Measurements from ENCODE around the gene BRPF1. TPM values are rescaled to one million over a fixed set of nuclear protein-coding genes. Genes with fewer than 3 reads are reported as not detected.

The BRPF1 gene
- total and polyA plus RNA-seq, 2 donors (not counting 1 experiment from before 2014, with no cell fraction given), result 4.1 to 12.2 TPM

DNA sequence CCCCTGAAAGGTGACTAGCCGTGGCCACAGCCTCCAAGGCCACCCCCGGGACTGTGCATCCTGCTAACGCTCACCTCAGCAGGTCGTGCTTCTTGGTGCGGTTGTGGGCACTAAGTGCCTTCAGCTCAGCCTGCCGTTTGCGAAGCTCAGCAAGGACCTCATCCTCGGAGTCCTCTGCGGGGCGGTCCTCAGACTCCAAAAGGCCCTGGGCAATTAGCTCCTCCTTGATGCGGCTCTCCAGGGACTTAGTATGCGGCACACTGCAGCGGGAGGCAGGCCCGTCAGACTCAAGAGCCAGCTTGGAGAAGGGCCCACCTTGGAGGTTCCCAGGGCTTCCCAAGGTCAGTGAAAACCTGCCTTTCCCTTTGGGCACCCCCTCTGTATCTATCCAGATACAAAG lies 52.4 kb downstream of the BRPF1 start:
- Histone ChIP-seq H3K4me3 (replicated peaks in 1 of 4; ENCODE audit: control extremely low read depth in 1 of 4, insufficient read depth in 1 of 4, low read depth in 3 of 4, low read length in 4 of 4) (no peak overlapping the region), H3K4me2 (ENCODE audit: extremely low read depth, insufficient read depth, low read length) (no peak overlapping the region), H3K27me3 (ENCODE audit: control insufficient read depth, insufficient read depth, low read length) (no peaks in the 10 kb centered on the region), H2AFZ (ENCODE audit: low read length) (no peak overlapping the region), H3K79me2 (ENCODE audit: control insufficient read depth, insufficient read depth, low read length) (no peaks in the 10 kb centered on the region), H3K9me3 (ENCODE audit: control insufficient read depth, insufficient read depth, low read depth, low read length) (no peaks in the 10 kb centered on the region), H3K9ac (ENCODE audit: insufficient read depth, low read length) (no peak overlapping the region), H3K36me3 (ENCODE audit: control insufficient read depth, insufficient read depth, low read length) (peaks cover 24% of the 10 kb centered on the region), H3K4me1 (ENCODE audit: control insufficient read depth, extremely low read depth, insufficient read depth, low read length) (no peaks in the 10 kb centered on the region), H4K20me1 (ENCODE audit: control insufficient read depth, extremely low read depth, insufficient read depth, low read length) (no peaks in the 10 kb centered on the region), H3K27ac (ENCODE audit: insufficient read depth, low read length) (no peak overlapping the region)
- DNase-seq (ENCODE audit: low read depth in 2 of 2), result no peak
- TF ChIP-seq CTCF (conservative IDR thresholded peaks at IDR 0.05 in 1 of 2, IDR thresholded peaks at IDR 0.05 in 1 of 2; ENCODE audit: low read depth in 1 of 2, low read length in 2 of 2) (no peak), EZH2 (IDR thresholded peaks at IDR 0.05; ENCODE audit: low read length, missing control alignments) (no peak)

DNA sequence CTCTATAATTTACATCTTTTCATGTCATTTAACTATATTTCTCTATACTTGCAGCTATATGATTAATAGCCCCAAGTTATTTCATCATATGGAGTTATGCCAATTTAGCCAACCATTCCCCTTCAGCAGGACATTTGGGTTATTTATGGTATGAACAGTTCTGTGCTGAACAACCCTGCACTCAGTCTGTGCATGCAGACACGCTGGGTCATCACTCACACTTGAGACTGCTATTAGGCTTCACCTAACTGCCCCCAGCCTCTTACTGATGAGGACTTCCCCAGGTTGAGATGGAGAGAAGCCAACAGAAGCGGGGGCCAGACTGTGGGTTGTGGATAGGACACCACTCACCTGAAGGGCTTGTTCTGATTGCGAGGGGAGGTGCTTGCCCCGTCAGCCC lies 53.4 kb downstream of the BRPF1 start:
- Histone ChIP-seq H3K4me1 (ENCODE audit: control insufficient read depth, extremely low read depth, insufficient read depth, low read length) (no peaks in the 10 kb centered on the region), H3K27ac (ENCODE audit: insufficient read depth, low read length) (no peak overlapping the region), H3K27me3 (ENCODE audit: control insufficient read depth, insufficient read depth, low read length) (no peaks in the 10 kb centered on the region), H3K4me2 (ENCODE audit: extremely low read depth, insufficient read depth, low read length) (no peak overlapping the region), H3K36me3 (ENCODE audit: control insufficient read depth, insufficient read depth, low read length) (peaks cover 31% of the 10 kb centered on the region), H3K9me3 (ENCODE audit: control insufficient read depth, insufficient read depth, low read depth, low read length) (no peaks in the 10 kb centered on the region), H3K4me3 (replicated peaks in 1 of 4; ENCODE audit: control extremely low read depth in 1 of 4, insufficient read depth in 1 of 4, low read depth in 3 of 4, low read length in 4 of 4) (no peak overlapping the region), H3K9ac (ENCODE audit: insufficient read depth, low read length) (no peak overlapping the region), H4K20me1 (ENCODE audit: control insufficient read depth, extremely low read depth, insufficient read depth, low read length) (no peaks in the 10 kb centered on the region), H3K79me2 (ENCODE audit: control insufficient read depth, insufficient read depth, low read length) (no peaks in the 10 kb centered on the region), H2AFZ (ENCODE audit: low read length) (no peak overlapping the region)
- peak in 1 of 2 donors; percentile 52 for DNase-seq (ENCODE audit: low read depth in 2 of 2)
- TF ChIP-seq CTCF (conservative IDR thresholded peaks at IDR 0.05 in 1 of 2, IDR thresholded peaks at IDR 0.05 in 1 of 2; ENCODE audit: low read depth in 1 of 2, low read length in 2 of 2) (no peak), EZH2 (IDR thresholded peaks at IDR 0.05; ENCODE audit: low read length, missing control alignments) (no peak)

GRCh38 chr3:9785602-9786001 lies 54.1 kb downstream of the BRPF1 start:
- no peaks in the 10 kb centered on the region for H3K79me2 ChIP-seq (ENCODE audit: control insufficient read depth, insufficient read depth, low read length)
- H3K36me3 ChIP-seq (ENCODE audit: control insufficient read depth, insufficient read depth, low read length), result peaks cover 29% of the 10 kb centered on the region

More at GRCh38 chr3:9785602-9786001, 54.1 kb downstream of the BRPF1 start:
- H4K20me1 ChIP-seq (ENCODE audit: control insufficient read depth, extremely low read depth, insufficient read depth, low read length), result no peaks in the 10 kb centered on the region
- DNase-seq (ENCODE audit: low read depth in 2 of 2), result no peak
- H3K9me3 ChIP-seq (ENCODE audit: control insufficient read depth, insufficient read depth, low read depth, low read length), result no peaks in the 10 kb centered on the region
- H3K4me3 ChIP-seq (replicated peaks in 1 of 4; ENCODE audit: control extremely low read depth in 1 of 4, insufficient read depth in 1 of 4, low read depth in 3 of 4, low read length in 4 of 4), result no peak overlapping the region
- H3K27ac ChIP-seq (ENCODE audit: insufficient read depth, low read length), result no peak overlapping the region
- H3K4me1 ChIP-seq (ENCODE audit: control insufficient read depth, extremely low read depth, insufficient read depth, low read length), result no peaks in the 10 kb centered on the region
- H3K9ac ChIP-seq (ENCODE audit: insufficient read depth, low read length), result no peak overlapping the region
- TF ChIP-seq CTCF (conservative IDR thresholded peaks at IDR 0.05 in 1 of 2, IDR thresholded peaks at IDR 0.05 in 1 of 2; ENCODE audit: low read depth in 1 of 2, low read length in 2 of 2), result no peak
- TF ChIP-seq EZH2 (IDR thresholded peaks at IDR 0.05; ENCODE audit: low read length, missing control alignments), result no peak
- H2AFZ ChIP-seq (ENCODE audit: low read length), result no peak overlapping the region
- H3K27me3 ChIP-seq (ENCODE audit: control insufficient read depth, insufficient read depth, low read length), result no peaks in the 10 kb centered on the region
- H3K4me2 ChIP-seq (ENCODE audit: extremely low read depth, insufficient read depth, low read length), result no peak overlapping the region
